HG03460 (cell line): ENCODE measurements around the gene CDC42EP1.
"Not testable (repeated sequence)": the region's sequence is repeated elsewhere in the genome, so short reads cannot be mapped to it uniquely, and the experiment has no call there.

Experiments
- ATAC-seq: cut with Tn5 transposase; IDR thresholded peaks from one replicate; pipeline ENCODE4 v1.9.1; 2021; ENCODE audit not compliant: unreplicated experiment

The CDC42EP1 gene

GRCh38 chr22:37575490-37576003 is 15.3 kb downstream of the CDC42EP1 start:
- no peak for ATAC-seq

- no peak for ATAC-seq
Measured at GRCh38 chr22:37578002-37578401, 17.7 kb downstream of the CDC42EP1 start.

GRCh38 chr22:37581504-37581903 is 21.2 kb downstream of the CDC42EP1 start:
- no peak for ATAC-seq

- no peak for ATAC-seq
Measured at GRCh38 chr22:37582526-37582925, 22.2 kb downstream of the CDC42EP1 start.

GRCh38 chr22:37588546-37589215 is 28.4 kb downstream of the CDC42EP1 start:
- ATAC-seq = no peak

GRCh38 chr22:37589636-37590035 is 29.4 kb downstream of the CDC42EP1 start:
- ATAC-seq = no peak

GRCh38 chr22:37591081-37591480 is 30.8 kb downstream of the CDC42EP1 start:
- ATAC-seq = not testable (repeated sequence)

GRCh38 chr22:37591823-37592404 is 31.6 kb downstream of the CDC42EP1 start:
- no peak for ATAC-seq

GRCh38 chr22:37594237-37594636 is 34.0 kb downstream of the CDC42EP1 start:
- ATAC-seq = no peak

GRCh38 chr22:37599153-37599552 is 38.9 kb downstream of the CDC42EP1 start:
- no peak for ATAC-seq

GRCh38 chr22:37601203-37601539 is 40.9 kb downstream of the CDC42EP1 start:
- ATAC-seq = no peak

- no peak for ATAC-seq
Measured at GRCh38 chr22:37601540-37602442, 41.5 kb downstream of the CDC42EP1 start.

GRCh38 chr22:37602546-37603277 is 42.4 kb downstream of the CDC42EP1 start:
- not testable (repeated sequence) for ATAC-seq

- ATAC-seq = no peak
Measured at GRCh38 chr22:37604074-37604473, 43.8 kb downstream of the CDC42EP1 start.

- ATAC-seq = no peak
Measured at GRCh38 chr22:37604875-37605274, 44.6 kb downstream of the CDC42EP1 start.

- ATAC-seq = no peak
Measured at GRCh38 chr22:37607010-37607934, 47.0 kb downstream of the CDC42EP1 start.

- ATAC-seq = no peak
Measured at GRCh38 chr22:37607935-37608476, 47.7 kb downstream of the CDC42EP1 start.

- peak; percentile 59 for ATAC-seq
Measured at GRCh38 chr22:37608477-37609239, 48.4 kb downstream of the CDC42EP1 start, which contains the start of gene GGA1. GGA1 (plus strand) TSS chr22:37608834; CDS start chr22:37608861, 27 bp downstream.
